Gastrocnemius medialis (tissue), 4 donors: ENCODE results near the gene TCERG1L. TPM values are rescaled to one million over a fixed set of nuclear protein-coding genes. Genes with fewer than 3 reads are reported as not detected.

ENCODE experiments used
- ATAC-seq, 2 donors: fragments of 150-250 bp; one replicate each; pipeline ENCODE4 v1.9.1; 2016
- DNase-seq, 2 donors: peaks; one replicate each; pipeline ENCODE4 v3.0.0-alpha.2; 2019
- H3K27ac ChIP-seq, 4 donors: fragments of 200-600 bp; sonication (generic); 1 replicate in 1 of 4; 2 replicates in 3 of 4; pipeline ENCODE4 v1.5.1; 2016 to 2018; ENCODE audit warnings: mild to moderate bottlenecking in 2 of 4, moderate library complexity in 1 of 4
- H3K27me3 ChIP-seq, 3 donors: fragments of 200-600 bp; sonication (generic) in 2 of 3; 1 replicate in 1 of 3; 2 replicates in 2 of 3; pipeline versions ENCODE4 v1.5.1 to v1.6.0; 2016 to 2019; ENCODE audit warnings: mild to moderate bottlenecking in 1 of 3, moderate library complexity in 1 of 3
- H3K36me3 ChIP-seq, 2 donors: fragments of 200-600 bp; sonication (generic) in 1 of 2; one replicate each; pipeline ENCODE4 v1.5.1; 2017 to 2018
- H3K4me1 ChIP-seq, 2 donors: fragments of 200-600 bp; sonication (generic) in 1 of 2; one replicate each; pipeline ENCODE4 v1.5.1; 2016 to 2017; ENCODE audit warnings: mild to moderate bottlenecking in 2 of 2
- H3K4me3 ChIP-seq, 4 donors: fragments of 200-600 bp; sonication (generic) in 3 of 4; 1 replicate in 1 of 4; 2 replicates in 3 of 4; pipeline ENCODE4 v1.5.1; 2016 to 2019; ENCODE audit warnings: mild to moderate bottlenecking in 2 of 4
- H3K9me3 ChIP-seq, 3 donors: fragments of 200-600 bp; sonication (generic) in 2 of 3; 1 replicate in 1 of 3; 2 replicates in 2 of 3; pipeline ENCODE4 v1.5.1; 2016 to 2019
- CTCF ChIP-seq, 5 experiments: fragments of 450-650 bp in 3 of 5; fragments of 200-600 bp in 2 of 5; sonication (generic) in 2 of 5; IDR thresholded peaks in 4 of 5; conservative IDR thresholded peaks in 1 of 5; 1 replicate in 4 of 5; 2 replicates in 1 of 5; pipeline ENCODE4 v1.5.1; 2016 to 2019; ENCODE audit warnings: antibody characterized with exemption in 5 of 5, mild to moderate bottlenecking in 3 of 5, moderate library complexity in 3 of 5
- POLR2A ChIP-seq, 2 donors: fragments of 450-650 bp; IDR thresholded peaks; one replicate each; pipeline ENCODE4 v1.6.1; 2017; ENCODE audit warnings: antibody characterized with exemption in 2 of 2, mild to moderate bottlenecking in 2 of 2, moderate library complexity in 2 of 2
- in situ Hi-C, 4 donors: fragments of 200-750 bp; cut with MboI; loops; one replicate each; pipeline versions ENCODE4 v1.15.0 to v1.8.0; 2017; ENCODE audit warnings: low sequenced_read_pairs in 4 of 4
- intact Hi-C: fragments of 100-400 bp; cut with DNase I; formaldehyde crosslinking; loops from one replicate; pipeline ENCODE4 v1.15.1; 2023; ENCODE audit warnings: low total_unique reads
- total RNA-seq, 4 donors: library from RNA; depleted of rRNA; stranded (reverse); fragments of >200 nt; gene quantifications; one replicate each; pipeline versions ENCODE4 v1.1.0 to v1.2.3, GENCODE V29; 2016

Gene TCERG1L
- total RNA-seq, 4 donors from 2014 or later, result not detected

GRCh38 chr10:131086094-131086493 is 225.4 kb downstream of the TCERG1L start:
- no peak overlapping the region for H3K27ac ChIP-seq
- no peak for TF ChIP-seq POLR2A (IDR thresholded peaks at IDR 0.05)
- H3K4me1 ChIP-seq, result no peaks in the 10 kb centered on the region
- intact Hi-C loops, result no loop called here
- no peaks in the 10 kb centered on the region for H3K9me3 ChIP-seq
- ATAC-seq (no peak), DNase-seq (no peak)
- H3K4me3 ChIP-seq, result no peak overlapping the region
- in situ Hi-C loops, result no loop called here
- no peaks in the 10 kb centered on the region for H3K36me3 ChIP-seq
- H3K27me3 ChIP-seq, result peaks cover 0 to 2% (median 0%) of the 10 kb centered on the region in 3 donors

- in situ Hi-C loops (no loop called here), intact Hi-C loops (no loop called here)
- no peak for DNase-seq
- Histone ChIP-seq H3K27me3 (peaks cover 0 to 2% (median 0%) of the 10 kb centered on the region in 3 donors), H3K4me1 (no peaks in the 10 kb centered on the region), H3K27ac (no peak overlapping the region), H3K36me3 (no peaks in the 10 kb centered on the region), H3K9me3 (no peaks in the 10 kb centered on the region), H3K4me3 (no peak overlapping the region)
- ATAC-seq, result no peak
- no peak for TF ChIP-seq CTCF (IDR thresholded peaks at IDR 0.05 in 4 of 5, conservative IDR thresholded peaks at IDR 0.05 in 1 of 5)
- no peak for TF ChIP-seq POLR2A (IDR thresholded peaks at IDR 0.05)
Measured at GRCh38 chr10:131085091-131085860, 226.2 kb downstream of the TCERG1L start.

GRCh38 chr10:131084791-131085090 is 226.8 kb downstream of the TCERG1L start:
- Histone ChIP-seq H3K4me3 (no peak overlapping the region), H3K4me1 (no peaks in the 10 kb centered on the region), H3K36me3 (no peaks in the 10 kb centered on the region), H3K27me3 (peaks cover 0 to 2% (median 0%) of the 10 kb centered on the region in 3 donors), H3K27ac (no peak overlapping the region), H3K9me3 (no peaks in the 10 kb centered on the region)
- in situ Hi-C loops, result no loop called here
- intact Hi-C loops, result no loop called here
- ATAC-seq (no peak), DNase-seq (no peak)
- TF ChIP-seq CTCF (IDR thresholded peaks at IDR 0.05 in 4 of 5, conservative IDR thresholded peaks at IDR 0.05 in 1 of 5), result no peak

GRCh38 chr10:131083915-131084790 is 227.4 kb downstream of the TCERG1L start:
- no peak overlapping the region for H3K4me3 ChIP-seq
- in situ Hi-C loops (no loop called here), intact Hi-C loops (no loop called here)
- DNase-seq (no peak), ATAC-seq (no peak)
- H3K36me3 ChIP-seq, result no peaks in the 10 kb centered on the region
- peaks cover 0 to 2% (median 0%) of the 10 kb centered on the region in 3 donors for H3K27me3 ChIP-seq
- H3K27ac ChIP-seq, result no peak overlapping the region
- TF ChIP-seq POLR2A (IDR thresholded peaks at IDR 0.05), result no peak
- H3K4me1 ChIP-seq, result no peaks in the 10 kb centered on the region
- H3K9me3 ChIP-seq, result no peaks in the 10 kb centered on the region

- TF ChIP-seq POLR2A (IDR thresholded peaks at IDR 0.05) (no peak), CTCF (IDR thresholded peaks at IDR 0.05 in 4 of 5, conservative IDR thresholded peaks at IDR 0.05 in 1 of 5) (no peak)
- no peak overlapping the region for H3K4me3 ChIP-seq
- DNase-seq (no peak), ATAC-seq (no peak)
- in situ Hi-C loops, result no loop called here
- no peaks in the 10 kb centered on the region for H3K4me1 ChIP-seq
- H3K27me3 ChIP-seq, result peaks cover 0 to 2% (median 0%) of the 10 kb centered on the region in 3 donors
- no peak overlapping the region for H3K27ac ChIP-seq
- H3K9me3 ChIP-seq, result no peaks in the 10 kb centered on the region
- H3K36me3 ChIP-seq, result no peaks in the 10 kb centered on the region
- intact Hi-C loops, result no loop called here
Measured at GRCh38 chr10:131082991-131083481, 228.5 kb downstream of the TCERG1L start.
